Measurements from ENCODE around the gene WIF1. TPM values are rescaled to one million over a fixed set of nuclear protein-coding genes. Genes with fewer than 3 reads are reported as not detected.

The WIF1 gene
- total and polyA plus RNA-seq, 2 of the 8 experiments (the other 6 are each of a cell fraction or from before 2014, with no cell fraction given), result 1.8 to 9.1 TPM

DNA sequence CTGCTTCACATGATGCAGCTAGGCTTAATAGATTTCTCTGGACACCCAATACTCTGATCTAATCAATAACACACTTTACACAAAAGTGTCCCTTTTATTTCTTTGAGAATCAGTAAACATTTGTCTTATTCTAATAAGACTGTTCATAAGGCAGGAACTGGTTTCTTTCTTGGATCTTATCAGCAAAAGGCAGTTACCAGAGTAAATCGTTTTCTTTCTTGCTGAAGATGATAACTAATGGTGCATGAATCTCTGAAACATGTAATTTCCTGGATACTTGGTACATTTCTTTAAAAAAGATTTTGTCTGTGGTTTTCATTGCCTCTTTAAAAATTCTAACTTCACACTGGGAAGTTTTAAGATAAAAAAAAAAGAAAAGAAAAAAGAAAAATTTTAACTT is 39.6 kb downstream of the WIF1 start (continued):
- no peak for TF ChIP-seq EP300 (IDR thresholded peaks at IDR 0.05; ENCODE audit: borderline replicate concordance in 1 of 2, low read depth in 2 of 2, low read length in 2 of 2)

Data from H1 (cell line).